HG03066 (cell line): ENCODE results near the gene GPR179.
"Not testable (repeated sequence)": the region's sequence is repeated elsewhere in the genome, so short reads cannot be mapped to it uniquely, and the experiment has no call there.

Experiments
- ATAC-seq: cut with Tn5 transposase; IDR thresholded peaks from one replicate; pipeline ENCODE4 v1.9.1; 2021; ENCODE audit warnings: low read depth; ENCODE audit not compliant: unreplicated experiment

GPR179 gene

GRCh38 chr17:38325221-38325851, 18.4 kb downstream of the GPR179 start:
- ATAC-seq = no peak

GRCh38 chr17:38324772-38325171, 19.0 kb downstream of the GPR179 start:
- ATAC-seq = no peak

GRCh38 chr17:38324141-38324697, 19.5 kb downstream of the GPR179 start:
- ATAC-seq = no peak

- ATAC-seq = no peak
These were observed 20.9 kb downstream of the GPR179 start for GRCh38 chr17:38322897-38323296.

GRCh38 chr17:38322156-38322779, 21.5 kb downstream of the GPR179 start:
- no peak for ATAC-seq

GRCh38 chr17:38320482-38320881, 23.3 kb downstream of the GPR179 start:
- no peak for ATAC-seq

- ATAC-seq = no peak
These were observed 26.7 kb downstream of the GPR179 start for GRCh38 chr17:38317081-38317480.

GRCh38 chr17:38315497-38315896, 28.3 kb downstream of the GPR179 start:
- no peak for ATAC-seq

GRCh38 chr17:38296834-38297517, 46.8 kb downstream of the GPR179 start, which contains the start of gene MRPL45:
TSS of gene MRPL45 (plus strand) at chr17:38297168. CDS start at chr17:38297184, 16 bp downstream.
- ATAC-seq = peak; percentile 96

- ATAC-seq = not testable (repeated sequence)
These were observed 48.0 kb downstream of the GPR179 start for GRCh38 chr17:38295602-38296365.

- ATAC-seq = not testable (repeated sequence)
These were observed 54.0 kb downstream of the GPR179 start for GRCh38 chr17:38289760-38290159.

- ATAC-seq = not testable (repeated sequence)
These were observed 55.4 kb downstream of the GPR179 start for GRCh38 chr17:38288217-38288827.

- not testable (repeated sequence) for ATAC-seq
These were observed 57.2 kb downstream of the GPR179 start for GRCh38 chr17:38286501-38287091.

- not testable (repeated sequence) for ATAC-seq
These were observed 57.8 kb downstream of the GPR179 start for GRCh38 chr17:38285994-38286393.
